Measurements from ENCODE around the gene CLCN3. TPM values are rescaled to one million over a fixed set of nuclear protein-coding genes. Genes with fewer than 3 reads are reported as not detected.

Gene CLCN3
- total and polyA plus RNA-seq, 4 donors: 9.5 to 58.6 (median 22.5) TPM

GRCh38 chr4:169665046-169665737, 44.8 kb downstream of the CLCN3 start:
- no peak for TF ChIP-seq ZBTB33 (IDR thresholded peaks at IDR 0.05)
- TF ChIP-seq FOXA1 (IDR thresholded peaks at IDR 0.05): no peak
- TF ChIP-seq NR2F2 (IDR thresholded peaks at IDR 0.05): no peak
- TF ChIP-seq JUND (IDR thresholded peaks at IDR 0.05): no peak
- TF ChIP-seq YY1 (IDR thresholded peaks at IDR 0.05): no peak
- TF ChIP-seq EGR1 (IDR thresholded peaks at IDR 0.05; ENCODE audit: low read depth in 2 of 2): no peak
- WGBS: 28% methylated on average over 2 of the region's 2 CpGs
- no peaks in the 10 kb centered on the region for H3K27me3 ChIP-seq (ENCODE audit: control insufficient read depth in 4 of 4, insufficient read depth in 4 of 4, low read length in 3 of 4)
- H3K4me1 ChIP-seq (ENCODE audit: control insufficient read depth in 4 of 4, insufficient read depth in 4 of 4, low read length in 3 of 4): peaks cover 5 to 21% (median 18%) of the 10 kb centered on the region in 4 donors
- H3K9ac ChIP-seq (ENCODE audit: low read depth in 1 of 2, low read length in 2 of 2): no peak overlapping the region
- H3K27ac ChIP-seq (ENCODE audit: low read depth in 1 of 2, low read length in 2 of 2): no peak overlapping the region
- DNase-seq (ENCODE audit: low spot score): no peak
- no peak overlapping the region for H3K4me3 ChIP-seq (ENCODE audit: low read depth in 1 of 3, low read length in 3 of 3)
- no peaks in the 10 kb centered on the region for H3K9me3 ChIP-seq (ENCODE audit: control insufficient read depth in 4 of 4, low read length in 3 of 4)
- H3K36me3 ChIP-seq (ENCODE audit: control insufficient read depth in 4 of 4, insufficient read depth in 3 of 4, low read depth in 1 of 4, low read length in 3 of 4): no peaks in the 10 kb centered on the region

- Histone ChIP-seq H3K4me1 (ENCODE audit: control insufficient read depth in 4 of 4, insufficient read depth in 4 of 4, low read length in 3 of 4) (peaks cover 5 to 19% (median 14%) of the 10 kb centered on the region in 4 donors), H3K4me3 (ENCODE audit: low read depth in 1 of 3, low read length in 3 of 3) (no peak overlapping the region), H3K9ac (ENCODE audit: low read depth in 1 of 2, low read length in 2 of 2) (no peak overlapping the region), H3K9me3 (ENCODE audit: control insufficient read depth in 4 of 4, low read length in 3 of 4) (no peaks in the 10 kb centered on the region), H3K27me3 (ENCODE audit: control insufficient read depth in 4 of 4, insufficient read depth in 4 of 4, low read length in 3 of 4) (no peaks in the 10 kb centered on the region), H3K36me3 (ENCODE audit: control insufficient read depth in 4 of 4, insufficient read depth in 3 of 4, low read depth in 1 of 4, low read length in 3 of 4) (no peaks in the 10 kb centered on the region), H3K27ac (ENCODE audit: low read depth in 1 of 2, low read length in 2 of 2) (peak overlapping the region in 1 of 2 donors; percentile 57)
- TF ChIP-seq SP1 (IDR thresholded peaks at IDR 0.05) (peak; percentile 76), MAX (IDR thresholded peaks at IDR 0.05) (peak; percentile 43), HNF4G (IDR thresholded peaks at IDR 0.05) (peak; percentile 47), HNF4A (conservative IDR thresholded peaks at IDR 0.05) (peak; percentile 87 to 93), RAD21 (IDR thresholded peaks at IDR 0.05) (peak; percentile 38 to 41), FOXA1 (IDR thresholded peaks at IDR 0.05) (peak; percentile 41), ZBTB33 (IDR thresholded peaks at IDR 0.05) (peak; percentile 40), YY1 (IDR thresholded peaks at IDR 0.05) (peak; percentile 52), FOXA2 (IDR thresholded peaks at IDR 0.05) (no peak), NR2F2 (IDR thresholded peaks at IDR 0.05) (peak; percentile 21), RXRA (IDR thresholded peaks at IDR 0.05) (peak; percentile 64 to 80), ATF3 (IDR thresholded peaks at IDR 0.05) (no peak), CTCF (IDR thresholded peaks at IDR 0.05; ENCODE audit: low read depth, low read length, missing input control) (no peak), JUND (IDR thresholded peaks at IDR 0.05) (peak; percentile 10 to 74), EGR1 (IDR thresholded peaks at IDR 0.05; ENCODE audit: low read depth in 2 of 2) (no peak), TAF1 (conservative IDR thresholded peaks at IDR 0.05) (no peak), REST (IDR thresholded peaks at IDR 0.05) (peak; percentile 39), GABPA (IDR thresholded peaks at IDR 0.05 in 1 of 2, conservative IDR thresholded peaks at IDR 0.05 in 1 of 2) (no peak)
- 46% methylated on average over 6 of the region's 6 CpGs for WGBS
- DNase-seq (ENCODE audit: low spot score): no peak
Observed at GRCh38 chr4:169668069-169668721, 47.8 kb downstream of the CLCN3 start.
